GM12864 (cell line): ENCODE data around the gene METTL1.

ENCODE experiments used
- DNase-seq: peaks from one replicate; pipeline ENCODE4 v3.0.0-alpha.2; 2011; ENCODE audit warnings: low read depth
- H3K4me3 ChIP-seq: 2 replicates; pipeline ENCODE4 v1.5.1; 2011; ENCODE audit warnings: mild to moderate bottlenecking, low read depth, low read length, control low read depth
- TF ChIP-seq, protein P1 (sequence below): IDR thresholded peaks from 2 replicates; pipeline ENCODE4 v1.5.1; 2011; ENCODE audit warnings: low read depth, mild to moderate bottlenecking, moderate library complexity, low read length, control low read depth, inconsistent platforms; ENCODE audit errors: missing control alignments

Gene METTL1

DNA sequence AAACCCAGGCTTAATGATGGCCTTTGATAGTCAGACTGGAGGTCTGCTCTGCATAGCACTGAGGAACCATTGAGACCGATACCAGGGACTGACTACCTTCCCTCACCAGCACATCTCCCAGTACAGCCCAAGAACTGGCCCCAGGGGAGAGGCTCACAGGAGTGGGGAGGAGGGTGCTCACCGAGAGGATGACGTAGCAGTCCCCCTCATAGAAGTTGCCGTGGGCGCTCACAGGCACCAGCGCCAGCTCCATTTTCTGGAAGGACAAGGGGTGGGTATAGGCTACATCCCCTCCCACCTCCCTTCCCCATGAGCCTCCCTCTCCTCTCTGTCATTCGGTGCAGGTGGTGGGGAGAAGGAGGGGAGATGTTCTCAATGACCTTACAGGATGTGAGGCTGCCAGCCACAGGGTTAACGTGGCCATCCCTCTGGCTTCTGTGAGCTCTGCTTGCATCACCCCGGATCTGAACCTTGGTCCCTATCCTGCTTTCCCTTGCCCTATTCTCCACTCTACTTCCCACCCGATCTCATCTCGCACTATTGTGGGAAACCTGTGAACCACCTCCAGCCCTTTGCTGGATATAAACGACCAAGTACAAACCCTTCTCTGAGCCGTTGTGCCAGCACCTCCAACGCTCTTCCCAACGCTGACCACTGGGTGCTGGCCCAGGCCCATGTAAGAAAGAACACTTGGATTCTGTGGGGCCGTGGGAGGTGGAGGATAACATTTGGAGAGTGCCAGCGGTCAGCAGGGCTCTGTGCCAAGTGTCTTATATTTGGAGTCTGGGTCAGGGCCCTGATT, 42.3 kb upstream of the METTL1 start:
- H3K4me3 ChIP-seq: no peak overlapping the region
- DNase-seq: no peak
- TF ChIP-seq, protein P1, sequence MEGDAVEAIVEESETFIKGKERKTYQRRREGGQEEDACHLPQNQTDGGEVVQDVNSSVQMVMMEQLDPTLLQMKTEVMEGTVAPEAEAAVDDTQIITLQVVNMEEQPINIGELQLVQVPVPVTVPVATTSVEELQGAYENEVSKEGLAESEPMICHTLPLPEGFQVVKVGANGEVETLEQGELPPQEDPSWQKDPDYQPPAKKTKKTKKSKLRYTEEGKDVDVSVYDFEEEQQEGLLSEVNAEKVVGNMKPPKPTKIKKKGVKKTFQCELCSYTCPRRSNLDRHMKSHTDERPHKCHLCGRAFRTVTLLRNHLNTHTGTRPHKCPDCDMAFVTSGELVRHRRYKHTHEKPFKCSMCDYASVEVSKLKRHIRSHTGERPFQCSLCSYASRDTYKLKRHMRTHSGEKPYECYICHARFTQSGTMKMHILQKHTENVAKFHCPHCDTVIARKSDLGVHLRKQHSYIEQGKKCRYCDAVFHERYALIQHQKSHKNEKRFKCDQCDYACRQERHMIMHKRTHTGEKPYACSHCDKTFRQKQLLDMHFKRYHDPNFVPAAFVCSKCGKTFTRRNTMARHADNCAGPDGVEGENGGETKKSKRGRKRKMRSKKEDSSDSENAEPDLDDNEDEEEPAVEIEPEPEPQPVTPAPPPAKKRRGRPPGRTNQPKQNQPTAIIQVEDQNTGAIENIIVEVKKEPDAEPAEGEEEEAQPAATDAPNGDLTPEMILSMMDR: no peak

DNA sequence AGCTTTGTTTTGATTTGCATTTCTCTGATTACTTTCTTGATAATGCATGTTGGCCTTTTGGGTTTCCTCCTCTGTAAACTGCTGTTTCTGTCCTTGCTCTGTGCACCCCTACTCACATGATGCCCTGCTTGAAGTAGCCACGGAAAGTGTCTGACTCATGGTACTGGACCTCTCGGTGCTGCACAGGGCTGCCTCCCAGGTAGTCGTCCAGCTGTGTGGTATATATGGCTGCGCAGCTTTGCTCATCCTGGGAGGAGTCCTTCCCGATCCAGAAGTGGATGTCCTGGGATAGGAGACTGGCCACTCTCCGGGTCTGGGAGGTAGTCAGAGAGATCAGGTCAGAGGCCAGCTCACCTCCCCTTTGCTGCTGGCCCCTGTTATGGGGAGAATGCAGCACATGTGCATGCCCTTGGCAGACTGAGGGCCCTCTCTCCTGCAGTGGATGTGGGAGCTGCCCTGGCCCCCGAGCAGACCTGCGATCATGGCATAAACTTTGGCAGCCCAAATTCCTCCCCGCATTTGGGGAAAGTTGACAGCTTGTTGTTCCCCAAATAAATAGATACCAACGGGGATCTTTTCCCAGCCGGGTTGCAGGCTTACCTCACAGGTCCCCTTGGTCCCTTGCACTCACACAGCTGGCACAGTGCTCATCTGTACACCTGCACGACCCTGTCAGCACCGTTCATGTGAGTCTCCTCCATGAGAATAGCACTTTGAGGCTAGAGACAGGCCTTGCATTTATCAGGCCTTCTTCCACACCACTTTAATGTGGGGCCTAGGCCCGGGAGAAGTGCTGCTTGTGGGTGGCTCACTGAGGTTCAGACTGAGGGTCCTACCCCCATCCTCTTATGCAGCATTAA, 41.4 kb upstream of the METTL1 start:
- no peak overlapping the region for H3K4me3 ChIP-seq
- TF ChIP-seq, protein P1: no peak
- DNase-seq: no peak

DNA sequence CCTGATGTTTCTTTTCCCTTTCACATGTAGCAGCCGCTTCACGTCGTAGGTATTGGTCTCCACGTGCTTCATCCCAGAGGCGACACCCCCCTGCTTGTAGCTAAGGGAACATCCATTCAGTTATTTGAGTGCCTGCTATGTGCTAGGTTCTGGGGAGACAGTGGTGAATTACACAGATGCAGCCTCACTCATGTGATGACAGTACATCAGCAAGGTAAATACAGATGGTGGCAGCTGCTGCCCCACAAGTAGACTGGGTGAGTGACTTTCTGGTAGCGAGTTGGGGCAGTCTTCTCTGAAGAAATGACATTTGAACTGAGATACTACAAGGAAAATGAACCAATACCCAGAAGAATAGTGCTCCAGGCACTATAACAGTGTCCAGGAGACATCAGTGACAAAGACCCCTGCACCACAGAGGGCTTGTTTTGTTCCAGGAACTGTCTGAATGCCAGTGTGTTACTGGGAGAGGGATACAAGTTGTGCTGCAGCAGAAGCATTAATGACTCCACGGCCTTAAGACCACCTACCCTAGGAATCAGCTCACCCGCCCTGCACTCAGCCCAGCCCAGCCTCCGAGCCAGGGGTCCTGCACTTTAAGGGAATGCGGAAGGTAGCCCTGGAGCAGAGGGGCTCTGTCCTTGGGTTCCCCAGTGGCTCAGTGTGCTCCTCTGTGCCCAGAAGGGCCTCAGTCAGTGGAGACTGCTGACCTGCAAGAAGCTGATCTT, 39.3 kb upstream of the METTL1 start:
- no peak for DNase-seq
- TF ChIP-seq, protein P1: no peak
- H3K4me3 ChIP-seq: no peak overlapping the region

DNA sequence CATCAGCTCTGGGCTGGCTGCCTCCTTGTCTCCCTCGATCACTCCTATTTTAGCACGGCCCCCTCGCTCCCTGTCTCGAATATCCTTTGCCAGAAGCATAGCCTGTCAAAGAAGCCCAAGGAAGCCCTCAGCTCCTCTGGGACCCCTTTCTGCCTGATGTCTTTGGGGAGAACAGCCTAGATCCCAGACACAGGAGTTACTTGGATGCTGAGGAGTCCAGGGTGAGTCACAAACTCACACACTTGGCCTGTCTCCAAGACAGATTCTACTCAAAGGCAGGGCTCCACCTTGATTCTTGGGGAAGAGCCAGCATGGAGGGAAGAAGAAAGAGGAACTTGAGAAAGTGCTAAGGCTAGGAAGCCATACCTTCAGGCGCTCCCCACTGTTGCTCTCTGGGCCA, 38.5 kb upstream of the METTL1 start:
- no peak for DNase-seq
- TF ChIP-seq, protein P1: no peak
- no peak overlapping the region for H3K4me3 ChIP-seq

DNA sequence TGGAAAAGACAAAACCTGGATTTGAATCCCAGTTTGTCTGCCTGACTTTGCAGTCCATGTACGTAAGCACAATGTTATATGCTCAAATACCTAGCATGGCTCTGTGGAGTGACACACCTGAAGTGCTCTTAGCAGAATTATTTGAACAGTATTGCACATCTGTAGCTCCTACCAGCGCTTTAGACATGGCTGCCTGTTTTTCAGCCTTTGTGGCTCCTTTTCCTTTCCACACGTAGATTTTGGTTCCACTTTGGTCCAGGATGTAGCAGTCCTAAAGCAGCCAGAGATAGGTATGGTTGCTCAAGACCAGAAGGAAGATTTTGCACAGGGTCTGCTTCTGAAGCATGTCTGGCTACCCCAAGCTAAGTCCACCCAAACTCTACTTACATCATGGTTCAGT, 37.5 kb upstream of the METTL1 start:
- no peak for DNase-seq
- no peak overlapping the region for H3K4me3 ChIP-seq
- TF ChIP-seq, protein P1: no peak

DNA sequence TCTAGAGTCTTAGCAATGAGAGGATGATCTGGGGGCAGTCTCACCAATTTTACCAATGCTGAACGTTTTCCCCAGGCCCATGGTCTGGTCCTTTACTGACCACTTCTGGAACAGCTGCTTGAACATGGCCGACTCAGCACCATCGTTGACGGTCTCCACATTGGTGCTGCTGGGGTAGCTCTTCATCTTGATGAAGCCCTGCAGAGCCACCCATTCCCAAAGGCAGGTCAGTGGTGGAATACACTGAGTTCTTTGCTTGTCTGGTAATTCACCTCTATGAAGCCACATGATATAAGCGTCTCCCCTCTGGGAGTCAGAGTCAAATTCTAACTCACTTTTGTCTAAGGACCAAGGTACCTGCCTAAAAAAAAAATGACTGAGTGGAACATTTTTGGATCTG, 36.4 kb upstream of the METTL1 start:
- TF ChIP-seq, protein P1: no peak
- no peak for DNase-seq
- no peak overlapping the region for H3K4me3 ChIP-seq
